MCF 10A (cell line): Measurements from ENCODE around the gene RASGRP4. TPM values are rescaled to one million over a fixed set of nuclear protein-coding genes. Genes with fewer than 3 reads are reported as not detected.

Experiments
- BruUV-seq: library from RNA; stranded (reverse); fragments of 400-500 nt; replicated peaks from 2 replicates; lab custom pipeline; 2021; lab: Mats Ljungman, UMichigan
- CTCF ChIA-PET: fragments of 300-600 bp; sonication (Branson Sonifier 250); formaldehyde crosslinking; extraction: SDS; loops from one replicate; lab custom pipeline; 2021; ENCODE audit warnings: antibody characterized with exemption, inconsistent platforms; lab: Yijun Ruan, JAX
- POLR2A ChIA-PET: fragments of 300-600, 350-650 bp; sonication (Branson Sonifier 250); formaldehyde crosslinking; extraction: SDS; loops from one replicate; lab custom pipeline; 2020; ENCODE audit warnings: antibody characterized with exemption, inconsistent platforms; lab: Yijun Ruan, JAX
- DNase-seq: peaks from one replicate; pipeline ENCODE4 v3.0.0-alpha.2; 2018; ENCODE audit not compliant: unreplicated experiment
- H3K27ac Mint-ChIP-seq: one replicate; pipeline ENCODE4 v1.8.0; 2022; ENCODE audit warnings: mild to moderate bottlenecking, low read depth, mixed read lengths; ENCODE audit not compliant: unreplicated experiment
- H3K27me3 Mint-ChIP-seq: one replicate; pipeline ENCODE4 v1.8.0; 2022; ENCODE audit warnings: mixed read lengths; ENCODE audit not compliant: insufficient read depth, unreplicated experiment
- H3K36me3 Mint-ChIP-seq: one replicate; pipeline ENCODE4 v1.8.0; 2022; ENCODE audit warnings: mild to moderate bottlenecking, moderate library complexity, mixed read lengths; ENCODE audit not compliant: insufficient read depth, unreplicated experiment
- H3K4me1 Mint-ChIP-seq: one replicate; pipeline ENCODE4 v1.8.0; 2022; ENCODE audit warnings: mixed read lengths; ENCODE audit not compliant: insufficient read depth, unreplicated experiment
- H3K4me3 Mint-ChIP-seq: one replicate; pipeline ENCODE4 v1.8.0; 2022; ENCODE audit warnings: mild to moderate bottlenecking, moderate library complexity, mixed read lengths; ENCODE audit not compliant: unreplicated experiment
- H3K9me3 Mint-ChIP-seq: one replicate; pipeline ENCODE4 v1.8.0; 2022; ENCODE audit warnings: mixed read lengths; ENCODE audit not compliant: unreplicated experiment
- CTCF ChIP-seq: fragments of 200-600 bp; IDR thresholded peaks from one replicate; pipeline ENCODE4 v1.8.0; 2022; ENCODE audit warnings: antibody characterized with exemption, mild to moderate bottlenecking; ENCODE audit not compliant: unreplicated experiment
- intact Hi-C: fragments of 100-400 bp; cut with micrococcal nuclease; formaldehyde crosslinking; loops from 2 replicates; pipeline ENCODE4 v1.14.1; 2022
- total RNA-seq: library from RNA; stranded (reverse); gene quantifications from 2 replicates; pipeline ENCODE4 v1.2.3, GENCODE V29; 2022

RASGRP4 gene
- total RNA-seq, 1 experiment from 2014 or later: not detected

DNA sequence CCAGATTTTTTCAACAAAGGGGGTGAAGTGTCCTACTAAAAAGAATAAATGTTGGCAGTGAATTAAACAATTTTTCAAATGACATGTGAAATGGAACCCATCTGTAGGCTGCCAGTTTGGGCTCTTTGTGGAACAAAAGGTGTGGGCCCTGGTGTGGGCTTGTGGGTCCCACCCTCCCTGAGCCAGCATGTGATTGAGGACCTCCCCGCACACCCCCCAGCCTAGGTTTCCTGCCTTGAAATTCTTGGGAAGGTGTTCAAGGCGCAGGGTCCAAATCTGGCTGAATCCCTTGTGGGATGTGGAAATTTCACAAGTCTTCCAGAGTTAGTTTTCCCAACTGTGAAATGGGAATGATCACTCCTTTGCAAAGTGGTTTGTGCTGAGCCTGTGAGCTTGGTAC lies 42.3 kb downstream of the RASGRP4 start:
- ChIA-PET POLR2A (interaction anchor here (1.0 kb wide), 1 partner anchor 9 kb away, joined by 6 read pairs; the partner anchor contains the start of gene PSMD8), CTCF (interaction anchor here (1.2 to 1.5 kb wide), 2 partner anchors 19 to 144 kb away, joined by 4 to 6 read pairs; partner anchors contain the start of gene FAM98C)
- intact Hi-C loops: no loop called here
- no peaks in the 10 kb centered on the region for H3K9me3 Mint-ChIP-seq
- peaks cover 6% of the 10 kb centered on the region for H3K4me1 Mint-ChIP-seq
- TF ChIP-seq CTCF: no peak
- no peaks in the 10 kb centered on the region for H3K27me3 Mint-ChIP-seq
- no peak for DNase-seq
- no peak overlapping the region for H3K27ac Mint-ChIP-seq
- BruUV-seq: no TSS peak
- peaks cover 55% of the 10 kb centered on the region for H3K36me3 Mint-ChIP-seq
- H3K4me3 Mint-ChIP-seq: no peak overlapping the region

DNA sequence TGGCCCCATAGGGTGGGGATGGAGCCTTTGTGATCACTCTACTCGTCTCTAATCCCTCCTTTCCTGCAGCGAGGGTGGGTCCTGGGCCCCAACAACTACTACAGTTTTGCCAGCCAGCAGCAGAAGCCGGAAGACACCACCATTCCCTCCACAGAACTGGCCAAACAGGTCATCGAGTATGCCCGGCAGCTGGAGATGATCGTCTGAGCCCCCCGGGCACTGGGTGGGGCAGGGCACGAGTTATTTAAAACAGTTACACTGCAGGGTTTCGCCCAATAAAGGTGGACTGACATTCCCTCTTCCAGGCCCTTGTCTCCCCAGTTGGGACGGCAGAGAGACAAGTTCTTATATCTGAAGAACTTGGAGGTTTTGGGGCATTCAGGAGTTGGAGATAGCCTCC lies 42.8 kb downstream of the RASGRP4 start:
- H3K4me3 Mint-ChIP-seq: no peak overlapping the region
- ChIA-PET POLR2A (no interaction called here), CTCF (interaction anchor here (0.6 kb wide), 1 partner anchor 267 kb away, joined by 4 read pairs; no protein-coding TSS in a partner anchor)
- no peaks in the 10 kb centered on the region for H3K27me3 Mint-ChIP-seq
- BruUV-seq: no TSS peak
- H3K9me3 Mint-ChIP-seq: no peaks in the 10 kb centered on the region
- H3K27ac Mint-ChIP-seq: no peak overlapping the region
- no peak for DNase-seq
- intact Hi-C loops: no loop called here
- no peak for TF ChIP-seq CTCF
- peaks cover 58% of the 10 kb centered on the region for H3K36me3 Mint-ChIP-seq
- H3K4me1 Mint-ChIP-seq: peaks cover 6% of the 10 kb centered on the region

DNA sequence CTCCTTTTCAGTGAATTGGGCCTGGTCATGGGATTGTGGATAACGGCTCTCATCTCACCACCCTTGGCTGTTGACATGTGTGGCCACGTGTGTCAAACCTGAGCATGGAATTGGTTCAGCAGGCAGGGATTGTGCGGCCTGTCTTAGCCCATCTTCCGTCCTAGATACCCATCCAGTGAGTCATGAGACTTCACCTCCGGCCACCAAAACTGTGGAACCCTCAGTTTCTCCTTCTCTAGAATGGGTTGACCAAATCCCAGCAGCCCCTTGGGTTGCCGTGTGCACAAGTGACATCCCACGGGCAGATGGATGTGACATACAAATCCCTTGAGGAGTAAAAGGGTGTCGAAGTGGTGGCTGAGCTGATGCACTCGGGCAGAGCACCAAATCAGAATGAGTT lies 44.9 kb downstream of the RASGRP4 start:
- peaks cover 72% of the 10 kb centered on the region for H3K36me3 Mint-ChIP-seq
- no TSS peak for BruUV-seq
- no peak overlapping the region for H3K27ac Mint-ChIP-seq
- TF ChIP-seq CTCF: no peak
- H3K4me3 Mint-ChIP-seq: no peak overlapping the region
- ChIA-PET CTCF (interaction anchor here (0.9 kb wide), 1 partner anchor 116 kb away, joined by 4 read pairs; no protein-coding TSS in a partner anchor), POLR2A (no interaction called here)
- DNase-seq: no peak
- H3K27me3 Mint-ChIP-seq: no peaks in the 10 kb centered on the region
- H3K4me1 Mint-ChIP-seq: peaks cover 7% of the 10 kb centered on the region
- H3K9me3 Mint-ChIP-seq: no peaks in the 10 kb centered on the region
- intact Hi-C loops: no loop called here

DNA sequence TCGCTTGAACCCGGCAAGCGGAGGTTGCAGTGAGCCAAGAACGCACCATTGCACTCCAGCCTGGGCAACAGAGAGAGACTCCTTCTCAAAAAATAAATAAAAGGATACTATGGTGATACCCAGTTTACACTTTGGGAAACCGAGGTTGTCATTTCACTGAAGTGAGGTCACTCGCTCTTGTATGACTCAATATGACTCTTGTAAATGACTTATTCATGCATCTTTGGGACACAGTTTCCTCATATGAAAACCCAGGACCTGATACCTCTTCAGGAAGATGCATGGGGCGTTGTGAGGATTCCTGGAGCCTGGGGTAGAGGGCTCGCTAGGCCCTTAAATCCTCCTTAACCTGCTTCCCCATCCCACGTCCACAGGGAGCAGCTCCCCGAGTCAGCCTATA lies 47.2 kb downstream of the RASGRP4 start:
- Mint-ChIP-seq H3K9me3 (no peaks in the 10 kb centered on the region), H3K36me3 (peaks cover 71% of the 10 kb centered on the region), H3K27ac (no peak overlapping the region), H3K27me3 (no peaks in the 10 kb centered on the region), H3K4me3 (no peak overlapping the region), H3K4me1 (peaks cover 19% of the 10 kb centered on the region)
- intact Hi-C loops: no loop called here
- POLR2A ChIA-PET: no interaction called here
- no peak for DNase-seq
- TF ChIP-seq CTCF: no peak
- no TSS peak for BruUV-seq
- CTCF ChIA-PET: interaction anchor here (0.6 kb wide), 1 partner anchor 497 kb away, joined by 3 read pairs; no protein-coding TSS in a partner anchor
